Fibroblast of skin of right biceps (primary cell): ENCODE results near the gene RPN1.
"Not testable (repeated sequence)": the region's sequence is repeated elsewhere in the genome, so short reads cannot be mapped to it uniquely, and the experiment has no call there.

Source experiments
- DNase-seq: peaks from one replicate; pipeline ENCODE4 v3.0.0-alpha.2; 2013

Gene RPN1

DNA sequence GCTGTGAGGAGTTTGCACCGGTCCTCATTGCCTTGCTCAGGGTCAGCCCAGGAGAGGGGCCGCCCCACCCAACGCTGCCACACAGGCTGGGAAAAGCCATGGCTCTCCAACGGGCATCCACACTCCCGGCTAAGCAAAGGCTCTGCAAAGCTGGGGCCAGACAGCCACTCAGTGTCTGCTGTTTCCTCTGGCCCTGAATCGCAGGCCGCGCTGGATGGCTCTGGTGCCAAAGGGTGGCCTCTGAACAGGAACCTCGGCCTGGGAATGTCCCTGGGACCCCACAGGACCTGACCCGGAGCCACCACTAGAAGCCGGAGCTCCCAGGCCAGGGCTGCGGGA lies 42.9 kb downstream of the RPN1 start:
- no peak for DNase-seq

DNA sequence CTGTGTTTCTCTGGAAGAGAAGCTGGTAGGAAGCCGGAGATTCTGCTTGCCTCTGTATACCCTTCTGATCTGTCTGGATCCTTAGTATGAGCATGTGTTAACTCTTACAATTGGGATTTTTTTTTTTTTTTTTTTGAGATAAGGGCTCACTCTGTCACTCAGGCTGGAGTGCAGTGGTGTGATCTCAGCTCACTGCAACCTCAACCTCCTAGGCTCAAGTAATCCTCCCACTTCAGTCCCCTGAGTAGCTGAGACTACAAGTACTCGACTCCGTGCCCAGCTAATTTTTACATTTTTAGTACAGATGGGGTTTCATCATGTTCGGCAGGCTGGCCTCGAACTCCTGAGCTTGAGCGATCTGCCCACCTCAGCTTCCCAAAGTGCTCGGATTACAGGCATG lies 44.5 kb downstream of the RPN1 start:
- no peak for DNase-seq

DNA sequence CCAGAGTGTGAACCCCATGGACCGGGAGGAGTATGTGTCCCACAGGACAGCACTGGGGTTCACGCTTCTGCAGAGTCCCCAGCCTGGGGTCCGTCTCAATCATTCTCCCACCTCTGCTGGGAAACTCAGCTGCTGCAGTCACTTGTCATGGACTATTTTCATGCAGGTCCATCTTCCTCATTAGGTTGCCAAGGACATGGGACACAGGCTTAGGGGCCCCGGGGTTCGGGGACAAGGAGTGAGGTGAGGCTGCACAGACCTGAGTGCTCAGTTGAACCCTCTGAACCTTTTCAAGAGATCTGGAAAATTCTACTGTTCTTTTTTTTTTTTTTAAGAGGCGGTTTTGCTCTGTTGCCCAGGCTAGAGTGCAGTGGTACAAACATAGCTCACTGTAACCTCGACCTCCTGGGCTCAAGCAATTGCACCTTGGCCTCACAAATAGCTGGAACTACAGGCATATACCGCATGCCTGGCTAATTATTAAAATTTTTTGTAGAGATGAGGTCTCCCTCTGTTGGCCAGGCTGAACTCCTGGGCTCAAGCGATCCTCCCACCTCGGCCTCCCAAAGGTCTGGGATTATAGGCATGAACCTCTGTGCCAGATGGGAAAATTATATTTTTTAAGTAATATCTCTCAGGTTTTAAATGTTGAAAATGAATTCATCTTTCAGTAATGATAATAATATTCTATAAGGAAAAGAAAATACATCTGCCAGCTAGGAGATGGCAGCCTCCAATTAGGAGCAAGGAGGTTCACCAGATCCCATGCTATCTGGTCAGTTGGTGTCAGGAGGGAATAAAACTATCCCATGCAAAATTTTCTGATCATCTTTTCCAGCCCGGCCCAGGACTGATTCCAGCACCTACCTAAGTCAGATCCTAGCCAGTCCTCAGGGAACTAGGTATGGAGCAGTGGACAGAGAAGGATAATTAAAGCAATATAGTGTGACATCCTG lies 45.2 kb downstream of the RPN1 start:
- DNase-seq: no peak

DNA sequence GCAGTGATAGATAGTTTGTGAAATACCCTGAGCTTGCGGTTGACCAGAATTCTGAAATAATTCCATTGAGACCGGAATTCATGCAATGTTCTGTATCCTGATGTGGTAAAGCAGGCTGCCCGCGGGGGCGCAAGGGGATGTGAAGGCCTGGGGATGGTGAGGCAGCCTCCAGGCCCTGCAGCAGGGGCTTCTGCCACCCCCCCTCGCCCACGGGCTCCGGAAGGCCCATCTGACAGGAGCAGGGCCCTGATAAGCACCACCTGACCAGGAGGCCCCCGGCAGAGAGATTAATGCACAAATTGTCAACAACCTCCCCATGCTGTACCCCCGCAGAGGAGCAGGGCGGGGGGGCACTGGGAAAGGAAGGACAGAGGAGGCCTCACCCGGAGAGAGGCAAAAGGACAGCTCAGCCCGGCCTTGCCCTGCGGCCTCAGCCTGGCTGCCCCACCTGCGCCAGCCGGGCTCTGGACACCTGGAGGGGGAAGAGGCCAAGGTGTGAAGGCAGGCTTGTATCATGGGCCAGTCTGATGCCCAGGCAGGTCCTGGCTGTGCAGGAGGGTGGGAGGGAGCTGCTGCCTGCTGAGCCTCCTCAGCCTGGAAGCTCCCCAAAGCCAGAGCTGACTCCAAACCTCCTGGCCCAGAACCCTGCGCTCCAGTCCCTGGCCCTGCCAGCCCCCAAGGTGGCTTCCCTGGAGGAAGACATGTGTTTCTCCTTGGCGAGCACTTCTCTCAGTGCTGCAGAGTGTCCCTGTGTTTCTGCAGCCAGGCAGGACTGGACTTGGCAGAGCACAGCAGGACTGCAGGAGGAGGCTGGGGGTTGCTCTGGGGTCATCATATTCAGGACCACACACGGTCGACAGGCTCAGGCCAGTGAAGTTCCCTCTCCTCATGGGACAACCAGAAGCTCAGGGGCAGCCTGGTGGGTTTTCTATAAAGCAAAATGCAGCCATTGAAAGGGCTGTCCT lies 46.5 kb downstream of the RPN1 start:
- DNase-seq: no peak

DNA sequence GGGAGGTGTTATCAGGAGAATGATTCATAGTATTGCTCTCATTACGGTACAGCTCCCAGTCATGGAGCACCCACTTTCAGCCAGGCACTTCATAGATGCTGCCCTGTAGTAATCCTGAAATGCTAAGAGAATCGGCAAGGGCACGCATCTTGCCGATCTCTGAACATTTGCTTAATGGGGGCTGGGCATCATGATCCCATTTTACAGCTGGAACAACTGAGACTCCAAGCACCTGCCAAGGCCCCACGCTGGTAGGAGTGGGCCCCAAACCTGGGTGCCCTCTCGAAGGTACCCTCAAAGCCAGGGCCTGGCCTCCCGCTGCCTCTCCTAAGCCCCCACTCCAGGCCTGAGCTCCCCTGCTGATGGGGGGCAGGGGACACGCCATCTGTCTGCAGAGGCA lies 47.3 kb downstream of the RPN1 start:
- DNase-seq: no peak

DNA sequence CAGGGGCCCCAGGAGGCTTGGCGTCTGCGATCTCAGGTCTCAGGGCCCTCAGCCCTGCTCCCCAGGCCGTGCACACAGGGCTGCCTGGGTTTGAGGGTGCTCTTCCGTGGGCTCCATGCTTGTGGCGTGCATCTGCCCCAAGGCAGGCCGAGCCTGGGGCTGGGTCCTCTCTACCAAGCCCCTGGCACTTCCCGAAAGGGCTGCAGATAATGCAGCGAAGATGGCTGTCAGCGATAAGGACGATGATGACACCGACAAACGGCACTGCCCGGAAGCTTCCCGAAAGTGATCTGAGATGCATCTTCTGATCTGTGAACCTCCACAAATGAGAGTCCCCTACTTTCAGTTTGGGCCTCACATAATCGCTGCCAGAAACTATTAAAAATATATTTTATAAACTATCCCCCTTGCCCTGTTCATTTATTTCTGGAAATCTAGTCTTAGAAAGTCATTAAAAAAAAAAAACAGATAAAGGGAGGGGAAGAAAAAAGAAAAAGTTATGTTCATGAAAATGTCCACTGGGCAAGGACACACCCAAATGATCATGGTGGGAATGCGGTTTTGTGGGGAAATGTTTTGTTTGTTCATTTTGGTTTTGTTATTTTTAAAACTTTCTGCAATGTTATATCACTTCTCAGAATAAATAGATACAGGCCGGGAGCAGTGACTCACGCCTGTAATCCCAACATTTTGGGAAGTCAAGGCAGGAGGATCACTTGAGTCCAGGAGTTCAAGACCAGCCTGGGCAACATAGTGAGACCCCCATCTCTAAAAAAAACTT lies 51.5 kb downstream of the RPN1 start:
- no peak for DNase-seq

DNA sequence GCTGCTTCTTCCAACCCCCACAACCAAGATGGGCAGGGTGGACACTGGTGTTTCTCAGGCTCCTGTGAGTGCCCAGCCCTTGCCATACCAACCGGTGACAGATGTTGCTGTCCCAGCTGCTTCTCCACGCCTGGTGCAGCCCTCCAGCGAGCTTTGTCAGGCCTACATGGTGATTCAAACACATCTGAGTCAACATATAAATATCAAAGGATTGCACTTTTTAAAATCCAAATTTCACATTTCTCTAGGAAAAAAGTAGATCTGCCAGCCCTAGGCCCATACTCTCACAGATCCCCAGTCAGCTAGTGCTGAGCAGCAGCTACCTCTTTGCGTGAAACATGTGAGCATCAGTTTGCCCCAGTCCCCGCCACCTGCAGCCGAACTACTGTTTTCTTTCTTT lies 52.7 kb downstream of the RPN1 start:
- no peak for DNase-seq

DNA sequence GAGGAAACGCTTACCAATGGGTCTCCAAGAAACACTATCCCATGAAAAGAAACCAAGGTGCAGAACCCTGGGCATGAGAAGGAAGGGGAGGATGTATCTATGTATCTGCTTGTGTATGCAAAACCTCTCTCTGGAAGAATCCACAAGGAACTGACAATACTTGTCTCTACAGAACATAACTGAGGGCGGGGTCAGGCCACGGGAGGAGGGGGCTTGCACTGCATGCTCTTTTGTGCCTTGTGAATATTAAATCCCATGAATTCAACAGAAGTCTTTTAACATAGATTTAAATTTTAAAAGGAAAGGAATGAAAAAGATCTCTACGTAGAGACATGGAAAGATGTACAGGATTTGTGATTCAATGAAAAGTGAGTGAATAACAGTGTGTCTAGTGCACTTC lies 57.8 kb downstream of the RPN1 start:
- DNase-seq: no peak

DNA sequence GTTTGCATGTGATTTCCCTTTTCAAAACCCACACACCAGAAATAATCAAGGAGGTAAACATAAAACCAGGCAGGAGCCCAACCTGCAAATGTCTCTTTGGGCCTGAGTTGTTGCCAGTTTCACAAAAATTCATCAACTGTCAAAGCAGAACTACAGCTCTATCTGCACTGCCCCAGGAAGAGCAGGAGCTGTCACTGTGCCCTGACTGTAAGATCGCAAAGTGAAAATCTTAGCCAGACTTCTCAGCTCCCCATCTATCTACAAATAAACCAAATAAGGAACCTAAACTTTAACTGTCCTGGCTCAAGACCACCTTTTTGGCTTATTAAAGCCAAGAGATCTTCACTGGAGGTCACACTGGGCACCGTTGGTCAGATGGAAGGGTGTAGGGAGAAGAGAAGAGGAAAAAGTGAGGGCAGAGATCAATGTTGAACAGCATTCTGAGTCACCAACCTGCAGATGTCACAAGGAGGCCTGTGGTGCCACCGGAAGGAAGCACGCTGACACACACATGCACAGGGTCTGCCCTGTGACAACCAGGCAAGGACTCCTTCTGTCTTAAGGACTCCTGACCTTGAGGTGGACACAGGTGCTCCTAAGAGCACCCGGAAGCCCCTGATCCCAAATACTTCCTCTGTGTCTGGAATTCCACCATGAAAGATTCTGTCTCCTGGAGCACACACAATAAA lies 58.7 kb downstream of the RPN1 start:
- no peak for DNase-seq

DNA sequence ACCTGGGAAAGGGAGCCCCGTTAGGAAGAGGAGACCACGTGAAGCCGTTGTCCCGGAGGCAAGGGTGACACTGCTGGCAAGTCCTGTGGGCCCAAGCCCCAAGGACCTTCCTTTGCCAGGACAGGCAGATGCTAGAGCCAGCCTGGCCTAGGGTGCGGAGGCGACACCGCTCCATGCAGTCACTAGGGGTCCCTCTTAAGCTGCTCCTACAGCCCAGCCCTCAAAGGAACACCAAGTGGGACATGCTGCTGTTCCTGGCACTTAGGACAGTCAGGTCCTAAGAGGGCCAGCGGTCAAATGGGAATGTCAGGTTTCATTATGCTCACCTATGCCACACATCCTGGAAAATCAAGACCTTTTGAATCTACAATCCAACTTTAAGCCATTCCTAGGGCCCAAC lies 59.7 kb downstream of the RPN1 start:
- no peak for DNase-seq

DNA sequence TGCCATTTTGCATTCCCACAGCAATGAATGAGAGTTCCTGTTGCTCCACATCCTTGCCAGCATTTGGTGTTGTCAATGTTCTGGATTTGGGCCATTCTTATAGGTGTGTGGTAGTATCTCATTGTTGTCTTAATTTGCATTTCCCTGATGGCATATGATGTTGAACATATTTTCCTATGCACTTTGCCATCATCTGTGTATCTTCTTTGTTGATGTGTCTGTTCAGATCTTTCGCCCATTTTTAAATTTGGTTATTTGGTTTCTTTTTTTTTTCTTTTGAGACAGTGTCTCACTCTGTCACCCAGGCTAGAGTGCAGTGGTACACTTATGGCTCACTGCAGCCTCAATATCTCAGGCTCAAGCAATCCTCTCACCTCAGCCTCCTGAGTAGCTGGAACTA lies 60.6 kb downstream of the RPN1 start:
- not testable (repeated sequence) for DNase-seq

DNA sequence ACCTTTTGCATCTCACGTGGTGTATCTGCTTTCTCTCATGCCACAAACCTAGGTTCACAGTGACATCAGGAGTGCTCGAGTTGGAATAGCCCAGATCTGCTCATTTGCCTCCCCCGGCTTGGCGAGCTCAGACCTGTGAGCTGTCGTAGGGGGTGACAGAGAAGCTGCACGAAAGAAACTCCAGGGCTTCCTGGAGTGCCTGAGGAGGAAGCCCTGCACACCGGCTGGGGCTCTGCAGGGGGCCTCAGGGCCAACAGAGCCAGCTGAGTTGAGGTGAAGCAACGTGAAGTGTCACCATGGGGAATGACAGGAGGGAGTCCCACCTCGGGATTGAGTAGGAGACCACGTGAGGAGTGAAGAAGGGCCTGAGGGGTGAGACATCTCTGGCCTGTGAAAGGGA lies 62.5 kb downstream of the RPN1 start:
- no peak for DNase-seq

DNA sequence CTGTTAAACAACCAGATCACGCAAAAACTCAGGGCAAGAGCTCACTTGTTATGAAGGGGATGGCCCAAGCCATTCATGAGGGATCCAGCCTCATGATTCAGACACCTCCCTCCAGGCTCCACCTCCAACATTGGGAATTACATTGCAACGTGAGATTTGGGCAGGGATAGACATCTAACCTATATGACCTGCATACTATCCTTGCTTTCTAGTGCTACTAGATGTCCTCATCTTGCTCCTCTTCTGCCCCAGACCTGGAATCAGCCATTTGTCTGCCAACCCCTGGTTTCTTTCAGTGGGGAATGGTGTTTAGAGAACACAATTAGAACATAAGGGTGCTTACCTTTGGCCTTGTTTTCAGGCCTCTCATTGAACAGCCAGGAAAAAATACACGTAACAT lies 63.2 kb downstream of the RPN1 start:
- no peak for DNase-seq

DNA sequence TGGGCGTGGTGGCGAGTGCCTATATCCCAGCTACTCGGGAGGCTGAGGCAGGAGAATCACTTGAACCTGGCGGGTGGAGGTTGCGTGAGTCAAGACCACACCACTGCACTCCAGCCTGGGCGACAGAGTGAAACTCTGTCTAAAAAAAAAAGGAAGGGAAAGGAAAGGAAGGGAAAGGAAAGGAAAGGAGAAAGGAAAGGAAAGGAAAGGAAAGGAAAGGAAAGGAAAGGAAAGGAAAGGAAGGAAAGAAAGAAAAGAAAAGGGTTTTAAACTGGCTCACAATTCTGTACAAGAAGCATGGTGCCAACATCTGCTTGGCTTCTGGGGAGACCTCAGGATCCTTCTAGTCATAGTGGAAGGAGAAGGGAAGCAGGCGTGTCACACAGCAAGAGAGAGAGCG lies 63.7 kb downstream of the RPN1 start:
- not testable (repeated sequence) for DNase-seq

DNA sequence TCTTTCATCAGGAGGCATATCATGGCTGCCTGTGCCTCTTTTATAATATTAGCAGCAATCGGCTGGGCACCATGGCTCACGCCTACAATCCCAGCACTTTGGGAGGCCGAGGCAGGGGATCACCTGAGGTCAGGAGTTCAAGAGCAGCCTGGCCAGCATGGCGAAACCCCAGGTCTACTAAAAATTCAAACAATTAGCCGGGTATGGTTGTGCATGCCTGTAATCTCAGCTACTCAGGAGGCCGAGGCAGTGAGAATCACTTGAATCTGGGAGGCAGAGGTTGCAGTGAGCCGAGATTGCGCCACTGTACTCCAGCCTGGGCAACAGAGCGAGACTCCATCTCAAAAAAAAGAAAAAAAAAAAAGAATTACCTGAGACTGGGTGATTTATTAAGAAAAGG lies 64.2 kb downstream of the RPN1 start:
- DNase-seq: not testable (repeated sequence)

DNA sequence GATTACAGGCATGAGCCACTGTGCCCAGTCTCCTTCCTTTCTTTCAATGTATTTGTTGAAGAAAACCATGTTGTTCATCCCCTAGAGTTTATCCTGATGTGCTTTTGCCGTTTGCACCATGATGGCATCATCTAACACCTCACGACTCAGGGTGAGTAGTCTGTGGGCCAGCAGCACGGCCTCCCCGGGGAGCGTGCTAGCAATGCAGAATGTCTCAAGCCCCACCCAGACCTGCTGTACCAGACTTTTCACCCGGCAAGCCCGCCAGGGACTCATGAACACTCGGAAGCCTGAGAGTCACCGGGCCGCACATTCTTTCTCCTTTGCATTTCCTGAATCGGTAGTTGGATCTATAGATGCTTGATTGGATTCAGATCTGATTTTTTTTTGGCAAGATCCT lies 64.6 kb downstream of the RPN1 start:
- peak; percentile 62 for DNase-seq

DNA sequence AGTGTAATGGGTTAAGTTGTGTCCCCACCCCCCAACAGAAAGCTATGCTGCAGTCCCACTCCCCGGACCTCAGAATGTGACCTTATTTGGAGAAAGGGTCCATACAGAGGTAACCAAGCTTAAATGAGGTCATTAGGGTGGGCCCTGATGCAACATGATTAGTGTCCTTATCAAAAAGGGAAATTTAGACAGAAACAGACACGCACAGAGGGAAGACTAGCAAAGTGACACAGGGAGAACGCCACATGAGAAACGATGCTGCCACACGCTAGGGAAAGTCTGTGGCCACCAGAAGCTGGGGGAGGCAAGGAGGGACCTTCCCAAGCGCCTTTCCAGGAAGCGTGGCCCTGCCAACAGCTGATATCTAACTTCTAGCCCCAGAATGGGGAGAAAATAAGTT lies 65.4 kb downstream of the RPN1 start:
- no peak for DNase-seq

DNA sequence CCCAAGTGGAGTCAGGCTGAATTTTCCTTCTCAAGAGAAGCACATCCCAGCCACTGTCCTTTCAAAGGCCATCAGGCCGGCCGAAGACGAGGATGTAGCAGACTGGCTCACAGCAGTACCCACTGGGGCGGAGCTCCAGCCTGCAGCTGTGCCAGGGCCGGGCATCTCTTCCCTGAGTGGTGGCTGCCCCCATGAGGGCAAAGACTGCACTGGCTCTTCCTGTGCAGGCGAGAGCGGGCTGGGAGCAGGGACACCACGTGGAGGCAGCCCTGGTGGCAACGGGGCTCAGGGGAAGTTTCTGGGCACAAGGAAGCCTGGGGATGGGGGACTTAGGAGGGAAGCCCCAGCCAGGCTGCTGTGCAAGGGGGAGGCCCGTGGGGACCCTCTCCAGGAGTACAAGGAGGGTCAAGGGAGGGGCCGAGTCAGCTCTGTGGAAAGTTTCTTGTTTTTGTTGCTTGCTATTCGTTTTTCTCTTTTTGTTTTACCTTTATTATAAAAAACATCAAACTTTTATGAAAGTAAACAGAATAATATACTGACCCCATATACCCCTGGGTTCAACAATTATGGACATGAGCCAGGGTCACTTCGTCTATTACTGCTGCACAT lies 66.1 kb downstream of the RPN1 start:
- peak; percentile 71 for DNase-seq

DNA sequence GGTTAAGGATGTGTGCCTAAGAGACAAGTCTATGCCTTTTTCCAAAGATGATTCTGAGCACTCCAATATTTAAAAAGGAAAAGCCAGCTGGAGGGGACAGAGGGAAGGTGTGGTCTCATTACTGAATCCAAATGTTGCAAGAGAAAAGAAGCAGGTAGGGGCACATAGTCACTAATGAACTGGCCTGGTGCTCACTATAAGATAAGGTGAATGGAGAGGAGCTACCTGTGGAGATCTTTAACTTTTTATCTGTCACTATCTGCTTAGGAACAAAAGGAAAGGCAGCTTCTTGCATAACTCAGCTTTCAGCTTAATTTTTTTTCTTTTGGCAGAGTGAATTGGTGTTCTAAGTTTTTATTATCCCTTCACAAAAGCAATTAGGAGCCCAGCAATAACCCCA lies 69.1 kb downstream of the RPN1 start:
- no peak for DNase-seq

DNA sequence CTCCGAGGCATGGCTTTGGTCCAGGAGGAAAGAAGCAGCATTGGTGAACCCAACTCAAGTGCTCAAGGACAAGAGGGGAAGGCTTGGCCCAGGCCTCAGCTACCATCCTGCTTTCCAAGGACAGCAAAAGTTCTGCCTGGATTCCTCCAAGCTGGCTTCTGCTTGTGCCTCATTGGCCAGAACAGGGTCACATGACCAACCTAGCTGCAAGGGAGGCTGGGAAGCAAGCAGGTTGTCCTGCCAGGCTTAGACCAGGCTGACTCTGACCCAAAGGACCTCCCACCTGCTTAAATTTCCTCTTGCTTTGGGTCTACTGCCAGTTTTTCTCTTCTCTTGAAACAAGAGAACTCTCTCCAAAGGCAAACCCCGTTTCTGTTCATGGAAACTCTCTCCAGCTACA lies 70.7 kb downstream of the RPN1 start:
- DNase-seq: no peak

DNA sequence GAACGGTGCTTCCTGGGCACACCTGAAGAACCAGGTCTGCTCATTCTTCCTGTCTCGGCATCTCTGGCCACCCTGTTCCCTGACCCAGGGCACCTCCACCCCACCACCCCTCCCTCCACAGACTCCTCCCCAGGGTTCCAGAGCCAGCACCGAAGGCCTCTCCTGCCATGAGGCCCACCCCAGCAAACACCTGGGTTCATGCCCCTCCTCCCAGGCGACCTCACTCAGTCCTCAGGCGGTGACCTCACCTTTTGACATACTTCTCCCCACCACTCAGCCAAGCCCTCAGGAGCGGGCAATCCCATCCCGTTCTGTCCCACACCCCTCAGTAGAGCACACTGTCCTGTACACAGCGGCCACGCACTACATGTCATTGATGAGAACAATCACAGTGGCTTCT lies 72.3 kb downstream of the RPN1 start:
- no peak for DNase-seq

DNA sequence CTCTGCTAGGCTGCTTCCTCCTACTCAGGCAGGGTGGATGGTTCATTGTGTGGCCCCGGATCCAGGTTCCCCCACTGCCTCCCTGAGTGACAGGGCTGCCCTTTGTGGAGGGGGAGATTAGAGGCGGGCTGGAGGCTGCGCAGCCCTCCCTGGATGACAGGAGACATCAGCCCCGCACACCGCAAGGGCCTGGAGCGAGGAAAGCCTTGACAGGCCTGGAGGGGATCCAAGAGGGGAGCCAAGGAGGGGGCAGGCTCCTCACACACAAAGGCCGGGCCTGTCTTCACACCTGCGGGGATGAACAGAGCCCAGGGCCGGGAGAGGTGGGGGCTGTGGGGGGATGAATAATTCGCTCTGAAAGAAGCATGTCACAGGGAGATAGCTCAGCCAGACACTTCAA lies 72.9 kb downstream of the RPN1 start:
- DNase-seq: no peak
